Keratinocyte (primary cell): ENCODE results near the gene TAB3.

ENCODE experiments used
- EZH2 ChIP-seq: IDR thresholded peaks from one replicate; pipeline ENCODE4 v1.6.1; 2012; ENCODE audit warnings: inconsistent platforms, mild to moderate bottlenecking, low read length, moderate library complexity
- TF ChIP-seq, protein P1 (sequence below), 3 experiments: IDR thresholded peaks in 1 of 3; conservative IDR thresholded peaks in 1 of 3; optimal IDR thresholded peaks in 1 of 3; 2 replicates in 2 of 3; 3 replicates in 1 of 3; pipeline versions ENCODE3 to v1.5.1; 2011; ENCODE audit warnings: low read length in 3 of 3, mild to moderate bottlenecking in 3 of 3, moderate library complexity in 2 of 3, control low read depth in 1 of 3, inconsistent platforms in 1 of 3; ENCODE audit not compliant: insufficient read depth in 2 of 3; ENCODE audit errors: extremely low read depth in 1 of 3

DNA sequence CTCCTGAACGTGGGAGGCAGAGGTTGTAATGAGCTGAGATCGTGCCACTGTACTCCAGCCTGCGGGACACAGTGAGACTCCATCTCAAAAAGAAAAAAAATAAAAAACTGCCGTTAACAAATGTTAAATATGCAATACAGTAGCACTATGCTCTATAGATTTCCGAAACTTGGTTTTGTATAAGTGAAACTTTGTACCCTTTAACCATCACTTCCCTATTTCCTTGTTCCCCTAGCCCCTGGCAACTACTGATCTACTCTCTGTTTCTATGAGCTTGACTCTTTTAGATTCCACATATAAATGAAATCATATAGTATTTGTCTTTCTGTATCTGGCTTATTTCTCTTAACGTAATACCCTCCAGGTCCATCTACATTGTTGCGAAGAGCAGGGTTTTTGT, 74.1 kb downstream of the TAB3 start:
- TF ChIP-seq, protein P1, sequence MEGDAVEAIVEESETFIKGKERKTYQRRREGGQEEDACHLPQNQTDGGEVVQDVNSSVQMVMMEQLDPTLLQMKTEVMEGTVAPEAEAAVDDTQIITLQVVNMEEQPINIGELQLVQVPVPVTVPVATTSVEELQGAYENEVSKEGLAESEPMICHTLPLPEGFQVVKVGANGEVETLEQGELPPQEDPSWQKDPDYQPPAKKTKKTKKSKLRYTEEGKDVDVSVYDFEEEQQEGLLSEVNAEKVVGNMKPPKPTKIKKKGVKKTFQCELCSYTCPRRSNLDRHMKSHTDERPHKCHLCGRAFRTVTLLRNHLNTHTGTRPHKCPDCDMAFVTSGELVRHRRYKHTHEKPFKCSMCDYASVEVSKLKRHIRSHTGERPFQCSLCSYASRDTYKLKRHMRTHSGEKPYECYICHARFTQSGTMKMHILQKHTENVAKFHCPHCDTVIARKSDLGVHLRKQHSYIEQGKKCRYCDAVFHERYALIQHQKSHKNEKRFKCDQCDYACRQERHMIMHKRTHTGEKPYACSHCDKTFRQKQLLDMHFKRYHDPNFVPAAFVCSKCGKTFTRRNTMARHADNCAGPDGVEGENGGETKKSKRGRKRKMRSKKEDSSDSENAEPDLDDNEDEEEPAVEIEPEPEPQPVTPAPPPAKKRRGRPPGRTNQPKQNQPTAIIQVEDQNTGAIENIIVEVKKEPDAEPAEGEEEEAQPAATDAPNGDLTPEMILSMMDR (optimal IDR thresholded peaks at IDR 0.05 in 1 of 3, IDR thresholded peaks at IDR 0.05 in 1 of 3, conservative IDR thresholded peaks at IDR 0.05 in 1 of 3; ENCODE audit: extremely low read depth in 1 of 3, insufficient read depth in 2 of 3, low read length in 3 of 3): no peak
- no peak for TF ChIP-seq EZH2
